ENCODE results near the gene DUSP16.

DNA sequence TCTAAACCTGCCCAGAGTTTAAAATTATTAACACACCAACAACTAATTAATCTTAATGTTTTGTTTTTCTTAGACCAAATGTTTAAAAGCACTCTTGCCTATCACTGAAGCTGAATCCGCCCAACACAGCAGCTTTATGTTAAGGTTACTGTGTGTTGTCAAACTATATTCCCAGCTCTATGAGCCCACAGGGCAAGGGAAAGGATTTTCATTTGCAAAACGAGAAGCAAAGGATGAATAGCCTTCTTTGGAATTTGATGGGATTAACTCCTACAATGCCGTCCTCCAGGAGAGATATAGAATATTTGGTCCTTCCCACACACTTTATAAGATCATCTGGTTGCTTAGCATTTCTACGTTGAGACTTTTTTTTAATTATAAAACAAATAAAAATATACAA is 43.7 kb downstream of the DUSP16 start:
- TF ChIP-seq, protein P1, sequence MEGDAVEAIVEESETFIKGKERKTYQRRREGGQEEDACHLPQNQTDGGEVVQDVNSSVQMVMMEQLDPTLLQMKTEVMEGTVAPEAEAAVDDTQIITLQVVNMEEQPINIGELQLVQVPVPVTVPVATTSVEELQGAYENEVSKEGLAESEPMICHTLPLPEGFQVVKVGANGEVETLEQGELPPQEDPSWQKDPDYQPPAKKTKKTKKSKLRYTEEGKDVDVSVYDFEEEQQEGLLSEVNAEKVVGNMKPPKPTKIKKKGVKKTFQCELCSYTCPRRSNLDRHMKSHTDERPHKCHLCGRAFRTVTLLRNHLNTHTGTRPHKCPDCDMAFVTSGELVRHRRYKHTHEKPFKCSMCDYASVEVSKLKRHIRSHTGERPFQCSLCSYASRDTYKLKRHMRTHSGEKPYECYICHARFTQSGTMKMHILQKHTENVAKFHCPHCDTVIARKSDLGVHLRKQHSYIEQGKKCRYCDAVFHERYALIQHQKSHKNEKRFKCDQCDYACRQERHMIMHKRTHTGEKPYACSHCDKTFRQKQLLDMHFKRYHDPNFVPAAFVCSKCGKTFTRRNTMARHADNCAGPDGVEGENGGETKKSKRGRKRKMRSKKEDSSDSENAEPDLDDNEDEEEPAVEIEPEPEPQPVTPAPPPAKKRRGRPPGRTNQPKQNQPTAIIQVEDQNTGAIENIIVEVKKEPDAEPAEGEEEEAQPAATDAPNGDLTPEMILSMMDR (IDR thresholded peaks at IDR 0.05) = no peak
- TF ChIP-seq POLR2A (IDR thresholded peaks at IDR 0.05) = no peak
